GM21786 (cell line): ENCODE measurements around the gene FAM221B.

Experiments
- ATAC-seq: cut with Tn5 transposase; IDR thresholded peaks from one replicate; pipeline ENCODE4 v1.9.1; 2021; ENCODE audit not compliant: unreplicated experiment

Gene FAM221B

GRCh38 chr9:35792024-35792813 is 36.3 kb downstream of the FAM221B start:
- ATAC-seq = no peak

GRCh38 chr9:35791297-35791921 is 37.1 kb downstream of the FAM221B start, which contains the start of gene NPR2:
NPR2 (plus strand) TSS chr9:35791591; CDS start chr9:35792409, 818 bp downstream.
- ATAC-seq = no peak

- ATAC-seq = no peak
These were observed 37.9 kb downstream of the FAM221B start for GRCh38 chr9:35790385-35791296.

GRCh38 chr9:35790025-35790384 is 38.5 kb downstream of the FAM221B start:
- no peak for ATAC-seq

- ATAC-seq = no peak
These were observed 39.0 kb downstream of the FAM221B start for GRCh38 chr9:35789541-35789940.

GRCh38 chr9:35783418-35783817 is 45.1 kb downstream of the FAM221B start:
- ATAC-seq = no peak

GRCh38 chr9:35781066-35781465 is 47.5 kb downstream of the FAM221B start:
- no peak for ATAC-seq

- no peak for ATAC-seq
These were observed 50.0 kb downstream of the FAM221B start for GRCh38 chr9:35778496-35778895.

- ATAC-seq = no peak
These were observed 52.5 kb downstream of the FAM221B start for GRCh38 chr9:35776018-35776417.

GRCh38 chr9:35774907-35775635 is 53.5 kb downstream of the FAM221B start:
- ATAC-seq = no peak

- ATAC-seq = no peak
These were observed 56.6 kb downstream of the FAM221B start for GRCh38 chr9:35771943-35772342.

GRCh38 chr9:35771534-35771933 is 57.0 kb downstream of the FAM221B start:
- ATAC-seq = no peak

- no peak for ATAC-seq
These were observed 57.5 kb downstream of the FAM221B start for GRCh38 chr9:35771075-35771433.

- no peak for ATAC-seq
These were observed 58.8 kb downstream of the FAM221B start for GRCh38 chr9:35769763-35770162.

- no peak for ATAC-seq
These were observed 61.1 kb downstream of the FAM221B start for GRCh38 chr9:35767458-35767857.

- no peak for ATAC-seq
These were observed 61.5 kb downstream of the FAM221B start for GRCh38 chr9:35766997-35767396.
